Thoracic aorta (tissue), 2 donors: ENCODE results near the gene PRPS1. TPM values are rescaled to one million over a fixed set of nuclear protein-coding genes. Genes with fewer than 3 reads are reported as not detected.

Experiments
- ATAC-seq: fragments of 150-250 bp; one replicate; pipeline ENCODE4 v1.8.0; 2017; ENCODE audit warnings: low read depth; ENCODE audit not compliant: insufficient number of reproducible peaks, low FRiP score
- DNase-seq: peaks from one replicate; pipeline ENCODE4 v3.0.0-alpha.2; 2020; ENCODE audit warnings: low spot score
- H3K27ac ChIP-seq, 2 donors: fragments of 200-600 bp; sonication (generic); 1 replicate in 1 of 2; 2 replicates in 1 of 2; pipeline ENCODE4 v1.5.1; 2016; ENCODE audit warnings: mild to moderate bottlenecking in 2 of 2, moderate library complexity in 2 of 2
- H3K27me3 ChIP-seq: fragments of 200-600 bp; sonication (generic); replicated peaks from 2 replicates; pipeline ENCODE4 v1.6.0; 2016; ENCODE audit warnings: mild to moderate bottlenecking; ENCODE audit not compliant: insufficient read depth
- H3K36me3 ChIP-seq: fragments of 200-600 bp; sonication (generic); one replicate; pipeline ENCODE4 v1.5.1; 2016
- H3K4me1 ChIP-seq, 2 donors: fragments of 200-600 bp; sonication (generic); 1 replicate in 1 of 2; 2 replicates in 1 of 2; pipeline versions ENCODE4 v1.5.1 to v1.6.0; 2016; ENCODE audit warnings: low read depth in 2 of 2, mild to moderate bottlenecking in 1 of 2; ENCODE audit not compliant: control insufficient read depth in 1 of 2
- H3K4me3 ChIP-seq: fragments of 200-600 bp; sonication (generic); 2 replicates; pipeline ENCODE4 v1.5.1; 2016; ENCODE audit warnings: mild to moderate bottlenecking
- H3K9me3 ChIP-seq: fragments of 200-600 bp; sonication (generic); 2 replicates; pipeline ENCODE4 v1.5.1; 2016
- total RNA-seq, 2 donors: library from RNA; depleted of rRNA; stranded (reverse); fragments of >200 nt; gene quantifications; one replicate each; pipeline versions ENCODE4 v1.1.0 to v1.2.3, GENCODE V29; 2016
- TF ChIP-seq, protein P1 (sequence below): fragments of 200-600 bp; sonication (generic); IDR thresholded peaks from one replicate; pipeline ENCODE4 v1.5.1; 2019; ENCODE audit warnings: antibody characterized with exemption

Gene PRPS1
- total RNA-seq, 2 donors from 2014 or later = 31.7 to 34.0 TPM

DNA sequence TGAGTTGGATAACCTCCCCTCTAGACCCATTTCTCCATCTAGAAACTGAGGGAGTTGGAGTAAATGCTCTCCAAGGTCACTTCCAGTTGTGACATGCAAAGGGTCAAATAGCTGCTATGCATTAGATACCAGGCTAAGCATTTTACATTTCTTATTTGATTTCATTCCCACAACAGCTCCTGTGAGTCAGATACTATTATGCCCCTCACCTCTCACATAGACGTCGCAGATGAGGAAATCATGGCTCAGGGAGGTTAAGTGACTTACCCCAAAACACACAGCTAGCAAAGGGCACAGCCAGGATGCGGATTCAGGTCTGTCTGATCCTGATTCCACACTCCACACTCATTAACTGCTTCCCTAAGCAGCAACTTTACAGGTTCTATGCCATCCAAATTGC is 57.7 kb downstream of the PRPS1 start:
- TF ChIP-seq, protein P1, sequence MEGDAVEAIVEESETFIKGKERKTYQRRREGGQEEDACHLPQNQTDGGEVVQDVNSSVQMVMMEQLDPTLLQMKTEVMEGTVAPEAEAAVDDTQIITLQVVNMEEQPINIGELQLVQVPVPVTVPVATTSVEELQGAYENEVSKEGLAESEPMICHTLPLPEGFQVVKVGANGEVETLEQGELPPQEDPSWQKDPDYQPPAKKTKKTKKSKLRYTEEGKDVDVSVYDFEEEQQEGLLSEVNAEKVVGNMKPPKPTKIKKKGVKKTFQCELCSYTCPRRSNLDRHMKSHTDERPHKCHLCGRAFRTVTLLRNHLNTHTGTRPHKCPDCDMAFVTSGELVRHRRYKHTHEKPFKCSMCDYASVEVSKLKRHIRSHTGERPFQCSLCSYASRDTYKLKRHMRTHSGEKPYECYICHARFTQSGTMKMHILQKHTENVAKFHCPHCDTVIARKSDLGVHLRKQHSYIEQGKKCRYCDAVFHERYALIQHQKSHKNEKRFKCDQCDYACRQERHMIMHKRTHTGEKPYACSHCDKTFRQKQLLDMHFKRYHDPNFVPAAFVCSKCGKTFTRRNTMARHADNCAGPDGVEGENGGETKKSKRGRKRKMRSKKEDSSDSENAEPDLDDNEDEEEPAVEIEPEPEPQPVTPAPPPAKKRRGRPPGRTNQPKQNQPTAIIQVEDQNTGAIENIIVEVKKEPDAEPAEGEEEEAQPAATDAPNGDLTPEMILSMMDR = no peak
- no peaks in the 10 kb centered on the region for H3K27me3 ChIP-seq
- ATAC-seq = no peak
- H3K4me1 ChIP-seq = peaks cover 20 to 31% of the 10 kb centered on the region in 2 donors
- no peak overlapping the region for H3K4me3 ChIP-seq
- no peak for DNase-seq
- H3K9me3 ChIP-seq = no peaks in the 10 kb centered on the region
- H3K36me3 ChIP-seq = no peaks in the 10 kb centered on the region
- H3K27ac ChIP-seq = peak overlapping the region in 1 of 2 donors; percentile 41

DNA sequence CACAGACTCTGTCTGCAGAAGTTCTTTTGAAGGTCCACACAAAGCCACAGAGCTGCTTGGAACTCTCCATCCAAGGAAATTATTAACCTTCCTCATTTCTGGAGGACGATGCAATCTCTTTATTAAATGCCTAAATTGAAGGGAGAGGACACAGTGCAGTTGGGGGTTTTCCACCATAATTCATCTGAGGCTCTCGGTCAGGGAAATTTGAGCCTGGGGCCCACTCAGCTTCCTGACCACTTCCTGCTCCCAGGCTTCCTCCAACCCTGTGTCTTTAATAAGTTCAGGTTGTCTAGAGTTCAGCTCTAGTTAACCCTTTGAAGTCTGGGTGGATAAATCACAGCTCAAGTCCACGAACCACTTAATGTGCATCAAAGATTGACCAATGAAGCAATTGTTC is 58.5 kb downstream of the PRPS1 start:
- Histone ChIP-seq H3K27ac (no peak overlapping the region), H3K4me1 (peaks cover 20 to 31% of the 10 kb centered on the region in 2 donors), H3K36me3 (no peaks in the 10 kb centered on the region), H3K27me3 (no peaks in the 10 kb centered on the region), H3K4me3 (no peak overlapping the region), H3K9me3 (no peaks in the 10 kb centered on the region)
- TF ChIP-seq, protein P1 = no peak
- ATAC-seq (no peak), DNase-seq (no peak)

DNA sequence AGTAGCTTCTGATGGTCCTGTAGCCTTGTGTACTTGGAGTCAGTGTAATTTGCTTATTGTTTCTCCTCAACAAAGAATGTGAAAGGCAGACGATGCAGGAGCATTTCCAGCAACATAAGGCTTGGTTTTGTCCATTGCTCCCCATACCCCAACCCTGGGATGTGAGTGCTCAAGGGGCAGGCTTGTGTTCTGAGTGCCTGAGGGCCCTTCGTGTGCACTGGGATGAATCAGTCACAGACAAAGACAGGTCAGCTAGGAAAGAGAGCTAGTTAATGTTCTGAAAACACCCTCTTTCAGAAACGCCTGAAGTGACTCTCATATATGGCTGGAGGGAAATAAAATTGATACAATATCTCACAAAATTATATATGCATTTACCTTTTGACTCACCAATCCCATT is 59.1 kb downstream of the PRPS1 start:
- peaks cover 18 to 31% of the 10 kb centered on the region in 2 donors for H3K4me1 ChIP-seq
- no peaks in the 10 kb centered on the region for H3K27me3 ChIP-seq
- no peaks in the 10 kb centered on the region for H3K36me3 ChIP-seq
- TF ChIP-seq, protein P1 = no peak
- no peak overlapping the region for H3K27ac ChIP-seq
- DNase-seq (no peak), ATAC-seq (no peak)
- H3K4me3 ChIP-seq = no peak overlapping the region
- no peaks in the 10 kb centered on the region for H3K9me3 ChIP-seq

DNA sequence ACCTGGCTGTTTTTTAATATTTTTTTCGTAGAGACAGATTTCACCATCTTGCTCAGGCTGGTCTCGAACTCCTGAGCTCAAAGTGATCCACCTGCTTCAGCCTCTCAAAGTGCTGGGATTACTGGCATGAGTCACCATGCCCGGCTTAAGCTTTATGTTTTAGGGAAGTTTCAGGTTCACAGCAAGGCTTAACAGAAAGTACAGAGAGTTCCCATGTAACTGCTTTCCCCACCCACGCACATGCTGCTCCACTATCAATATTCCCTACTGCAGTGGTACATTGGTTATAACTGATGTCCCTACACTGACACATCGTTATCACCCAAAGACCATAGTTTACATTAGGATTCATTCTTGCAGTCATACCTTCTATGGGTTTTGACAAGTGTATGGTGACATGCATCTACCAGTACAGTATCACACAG is 62.7 kb downstream of the PRPS1 start:
- no peak for ATAC-seq
- Histone ChIP-seq H3K4me3 (no peak overlapping the region), H3K4me1 (no peaks in the 10 kb centered on the region), H3K36me3 (no peaks in the 10 kb centered on the region), H3K27ac (no peak overlapping the region), H3K27me3 (no peaks in the 10 kb centered on the region), H3K9me3 (no peaks in the 10 kb centered on the region)
- TF ChIP-seq, protein P1 = no peak
- no peak for DNase-seq

DNA sequence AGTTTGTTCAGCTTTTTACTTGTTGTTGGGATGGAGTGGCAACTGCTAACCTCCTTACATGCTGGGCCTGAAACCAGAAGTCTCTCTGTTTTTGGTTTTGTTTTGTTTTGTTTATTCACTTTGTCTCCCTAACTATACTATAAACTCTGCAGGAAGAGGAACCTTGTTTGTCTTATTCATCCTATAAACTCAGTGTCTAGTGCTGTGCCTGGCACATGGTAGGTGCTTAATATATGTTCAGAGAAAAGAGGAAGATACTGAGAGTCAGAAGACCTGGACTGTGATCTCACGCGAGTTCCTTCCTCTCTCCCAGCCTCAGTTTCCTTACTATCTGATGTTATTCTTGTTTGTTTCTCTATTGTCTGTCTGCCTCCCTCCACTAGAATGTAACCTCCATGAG is 71.3 kb downstream of the PRPS1 start:
- H3K9me3 ChIP-seq = no peaks in the 10 kb centered on the region
- TF ChIP-seq, protein P1 = no peak
- no peak overlapping the region for H3K4me3 ChIP-seq
- no peaks in the 10 kb centered on the region for H3K36me3 ChIP-seq
- DNase-seq = no peak
- no peak for ATAC-seq
- H3K27ac ChIP-seq = no peak overlapping the region
- no peaks in the 10 kb centered on the region for H3K27me3 ChIP-seq
- peaks cover 0 to 3% of the 10 kb centered on the region in 2 donors for H3K4me1 ChIP-seq
